ENCODE measurements around the gene FER. TPM values are rescaled to one million over a fixed set of nuclear protein-coding genes. Genes with fewer than 3 reads are reported as not detected.
"Not testable (repeated sequence)": the region's sequence is repeated elsewhere in the genome, so short reads cannot be mapped to it uniquely, and the experiment has no call there.

Gene FER
- total RNA-seq, 2 experiments from 2014 or later: 4.8 to 7.1 TPM

DNA sequence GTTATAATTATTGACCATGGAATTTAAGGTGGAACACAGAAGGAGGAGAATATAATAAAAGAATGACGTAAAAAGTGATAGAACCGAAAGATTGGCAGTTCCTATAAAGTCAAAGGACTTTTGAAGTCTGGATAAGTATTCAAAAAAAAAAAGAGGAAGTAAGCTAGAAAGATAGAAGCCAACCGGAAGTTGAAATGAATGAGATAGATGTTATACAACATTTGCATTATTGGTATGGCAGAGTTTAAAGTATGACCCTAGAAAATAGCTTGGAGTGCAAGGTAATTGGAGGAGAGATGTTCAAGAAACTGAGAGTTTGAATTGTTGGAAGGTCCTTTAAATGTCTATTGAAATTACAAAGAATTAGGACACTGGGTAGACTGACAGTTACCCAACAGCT lies 293.6 kb downstream of the FER start:
- no peak overlapping the region for H3K27ac Mint-ChIP-seq
- no peaks in the 10 kb centered on the region for H3K36me3 Mint-ChIP-seq (ENCODE audit: low read depth)
- CTCF ChIA-PET: no interaction called here
- H3K9me3 Mint-ChIP-seq: no peaks in the 10 kb centered on the region
- intact Hi-C loops (cut with micrococcal nuclease): no loop called here
- no peaks in the 10 kb centered on the region for H3K4me1 Mint-ChIP-seq (ENCODE audit: low read depth)
- DNase-seq: no peak
- no peak overlapping the region for H3K4me3 Mint-ChIP-seq
- no peaks in the 10 kb centered on the region for H3K27me3 Mint-ChIP-seq (ENCODE audit: low read depth)

DNA sequence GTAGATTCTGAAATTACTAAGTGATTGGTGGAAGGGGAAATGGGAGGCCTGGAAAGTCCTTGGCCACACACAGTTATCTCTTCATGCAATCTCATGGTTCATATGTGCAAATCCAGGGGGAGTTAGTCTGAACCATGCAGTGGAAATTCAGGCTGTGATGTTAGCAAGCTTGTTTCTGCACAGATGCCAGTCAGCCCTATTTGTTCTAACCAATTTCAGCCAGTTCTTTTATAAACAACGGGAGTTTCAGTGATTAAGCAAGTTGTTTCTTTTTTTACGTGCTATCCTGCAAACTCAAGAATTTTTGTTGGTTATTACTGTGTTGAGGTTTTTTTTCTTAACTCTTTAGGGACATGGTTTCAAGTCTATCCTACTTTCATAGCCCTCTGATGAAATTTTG lies 298.0 kb downstream of the FER start:
- Mint-ChIP-seq H3K27me3 (ENCODE audit: low read depth) (no peaks in the 10 kb centered on the region), H3K27ac (no peak overlapping the region), H3K36me3 (ENCODE audit: low read depth) (no peaks in the 10 kb centered on the region), H3K9me3 (no peaks in the 10 kb centered on the region), H3K4me1 (ENCODE audit: low read depth) (no peaks in the 10 kb centered on the region), H3K4me3 (no peak overlapping the region)
- CTCF ChIA-PET: no interaction called here
- no peak for DNase-seq
- intact Hi-C loops (cut with micrococcal nuclease): no loop called here

GRCh38 chr5:109049565-109049964 lies 301.9 kb downstream of the FER start:
- CTCF ChIA-PET: interaction anchor here (0.6 kb wide), 1 partner anchor 21 kb away, joined by 3 read pairs; no protein-coding TSS in a partner anchor
- no peak overlapping the region for H3K27ac Mint-ChIP-seq
- no peaks in the 10 kb centered on the region for H3K9me3 Mint-ChIP-seq
- H3K36me3 Mint-ChIP-seq (ENCODE audit: low read depth): peaks cover 16% of the 10 kb centered on the region
- no peak overlapping the region for H3K4me3 Mint-ChIP-seq
- no peak for DNase-seq
- intact Hi-C loops (cut with micrococcal nuclease): no loop called here
- no peaks in the 10 kb centered on the region for H3K27me3 Mint-ChIP-seq (ENCODE audit: low read depth)
- no peaks in the 10 kb centered on the region for H3K4me1 Mint-ChIP-seq (ENCODE audit: low read depth)

DNA sequence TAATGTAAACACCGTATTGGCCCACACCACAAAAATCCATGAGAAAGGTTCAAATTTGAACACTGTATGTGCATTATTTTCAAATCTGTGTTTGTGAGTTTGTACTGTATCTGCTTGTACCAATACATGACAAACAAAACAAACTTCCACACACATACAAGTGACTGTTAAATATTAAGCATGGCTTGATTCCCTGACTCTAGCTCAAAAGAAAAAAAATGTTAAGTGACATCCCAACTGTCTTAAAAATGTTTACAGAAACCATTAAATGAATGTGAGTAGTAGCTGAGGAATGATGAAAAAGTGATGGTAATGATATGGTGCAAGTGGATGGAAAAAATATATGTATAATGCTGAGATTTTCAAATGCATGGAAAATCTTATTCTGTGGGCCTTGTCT lies 302.6 kb downstream of the FER start:
- DNase-seq; H3K9me3 Mint-ChIP-seq; intact Hi-C loops (cut with micrococcal nuclease); CTCF ChIA-PET; H3K27me3 Mint-ChIP-seq (ENCODE audit: low read depth); H3K4me1 Mint-ChIP-seq (ENCODE audit: low read depth); H3K27ac Mint-ChIP-seq; H3K4me3 Mint-ChIP-seq: not testable (repeated sequence)
- peaks cover 16% of the 10 kb centered on the region for H3K36me3 Mint-ChIP-seq (ENCODE audit: low read depth)

DNA sequence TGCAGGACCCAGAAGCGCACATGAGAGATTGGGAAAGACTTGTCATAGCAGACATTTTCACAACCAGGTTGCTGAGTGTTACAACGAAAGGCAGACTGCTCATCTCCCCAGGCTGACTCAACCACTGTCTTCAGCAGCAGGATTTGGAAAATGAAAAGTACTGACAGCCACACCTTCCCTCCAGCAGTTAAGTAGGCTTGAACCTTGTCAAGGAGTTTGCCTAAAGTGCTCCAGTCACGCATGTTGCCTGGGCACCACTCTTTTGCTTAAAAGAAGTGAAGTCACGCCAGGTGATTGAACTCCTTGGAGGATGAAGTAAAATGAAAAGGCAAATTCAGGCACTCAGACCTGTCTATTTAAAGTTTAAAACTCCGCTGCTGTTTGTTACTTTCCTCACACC lies 304.5 kb downstream of the FER start:
- H3K4me1 Mint-ChIP-seq (ENCODE audit: low read depth); H3K27me3 Mint-ChIP-seq (ENCODE audit: low read depth); H3K9me3 Mint-ChIP-seq; H3K27ac Mint-ChIP-seq; CTCF ChIA-PET; H3K4me3 Mint-ChIP-seq; DNase-seq; intact Hi-C loops (cut with micrococcal nuclease): not testable (repeated sequence)
- peaks cover 16% of the 10 kb centered on the region for H3K36me3 Mint-ChIP-seq (ENCODE audit: low read depth)

DNA sequence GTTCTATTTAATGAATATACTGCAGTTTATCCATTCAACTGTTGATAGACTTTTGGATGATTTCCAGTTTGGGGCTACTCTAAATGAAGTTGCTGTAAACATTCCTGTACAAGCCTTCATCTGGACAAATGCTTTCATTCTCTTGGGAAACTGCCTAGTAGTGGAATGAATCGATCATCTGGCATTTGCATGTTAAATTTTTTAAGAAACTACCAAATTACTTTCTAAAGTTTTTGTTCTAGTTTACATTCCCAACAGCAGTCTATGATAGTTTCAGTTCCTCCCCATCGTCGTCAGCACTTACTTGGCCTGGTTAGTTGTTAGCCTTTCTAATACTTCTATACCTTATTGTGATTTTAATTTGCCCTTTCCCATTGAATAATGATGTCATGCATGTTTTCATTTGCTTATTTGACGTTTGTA lies 306.3 kb downstream of the FER start:
- H3K4me3 Mint-ChIP-seq: no peak overlapping the region
- no peaks in the 10 kb centered on the region for H3K9me3 Mint-ChIP-seq
- CTCF ChIA-PET: no interaction called here
- H3K27me3 Mint-ChIP-seq (ENCODE audit: low read depth): no peaks in the 10 kb centered on the region
- no peak overlapping the region for H3K27ac Mint-ChIP-seq
- peaks cover 16% of the 10 kb centered on the region for H3K36me3 Mint-ChIP-seq (ENCODE audit: low read depth)
- H3K4me1 Mint-ChIP-seq (ENCODE audit: low read depth): no peaks in the 10 kb centered on the region
- DNase-seq: no peak
- intact Hi-C loops (cut with micrococcal nuclease): no loop called here

DNA sequence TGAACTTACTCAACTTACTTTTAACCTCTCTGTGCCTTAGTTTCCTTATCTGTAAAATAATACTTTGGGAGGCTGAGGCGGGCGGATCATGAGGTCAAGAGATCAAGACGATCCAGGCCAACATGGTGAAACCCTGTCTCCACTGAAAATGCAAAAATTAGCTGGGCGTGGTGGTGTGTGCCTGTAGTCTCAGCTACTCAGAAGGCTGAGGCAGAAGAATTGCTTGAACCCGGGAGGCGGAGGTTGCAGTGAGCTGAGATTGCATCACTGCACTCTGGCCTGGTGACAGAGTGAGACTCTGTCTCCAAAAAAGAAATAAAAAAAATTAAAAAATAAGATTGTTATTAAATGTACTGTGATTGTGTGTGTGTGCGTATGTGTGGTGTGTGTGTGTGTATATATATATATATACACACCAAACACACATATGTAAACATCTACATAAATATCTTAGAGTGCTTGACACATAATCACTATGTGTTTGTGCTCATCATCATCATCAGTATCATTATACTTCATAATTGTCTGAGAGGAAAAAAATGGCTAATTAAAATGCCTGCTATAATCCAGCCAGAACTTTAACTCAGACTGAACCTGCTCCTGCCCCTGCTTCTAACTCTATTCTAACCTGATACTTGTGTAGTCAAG lies 312.8 kb downstream of the FER start:
- H3K36me3 Mint-ChIP-seq (ENCODE audit: low read depth): no peaks in the 10 kb centered on the region

GRCh38 chr5:109062664-109063063 lies 315.0 kb downstream of the FER start:
- Mint-ChIP-seq H3K9me3 (no peaks in the 10 kb centered on the region), H3K36me3 (ENCODE audit: low read depth) (no peaks in the 10 kb centered on the region), H3K27me3 (ENCODE audit: low read depth) (no peaks in the 10 kb centered on the region), H3K27ac (no peak overlapping the region), H3K4me1 (ENCODE audit: low read depth) (no peaks in the 10 kb centered on the region), H3K4me3 (no peak overlapping the region)
- no peak for DNase-seq
- intact Hi-C loops (cut with micrococcal nuclease): no loop called here
- CTCF ChIA-PET: no interaction called here

More for the DNA sequence above, 312.8 kb downstream of the FER start:
- Mint-ChIP-seq H3K4me3 (no peak overlapping the region), H3K27ac (no peak overlapping the region), H3K9me3 (no peaks in the 10 kb centered on the region), H3K4me1 (ENCODE audit: low read depth) (no peaks in the 10 kb centered on the region), H3K27me3 (ENCODE audit: low read depth) (no peaks in the 10 kb centered on the region)
- CTCF ChIA-PET: interaction anchor here (0.7 kb wide), 1 partner anchor 246 kb away, joined by 3 read pairs; no protein-coding TSS in a partner anchor
- intact Hi-C loops (cut with micrococcal nuclease): no loop called here
- DNase-seq: no peak

DNA sequence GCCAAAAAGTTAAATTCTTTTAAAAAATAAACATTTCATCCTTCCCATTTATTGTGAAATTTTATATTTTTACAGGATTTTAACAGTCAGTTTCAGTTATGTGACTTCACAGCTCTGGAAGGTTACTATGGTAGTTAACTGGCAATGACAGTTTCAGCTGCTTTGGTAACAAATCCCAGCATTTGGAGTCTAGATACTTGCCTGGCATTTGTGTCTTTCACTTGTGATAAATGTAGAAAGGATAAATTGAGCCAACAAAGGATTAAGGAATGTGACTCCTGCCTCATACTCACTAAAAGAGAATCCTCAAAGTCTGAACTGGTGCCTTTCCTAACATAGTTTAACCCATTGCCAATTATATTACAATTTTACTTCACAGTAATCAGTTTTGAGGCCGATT lies 315.5 kb downstream of the FER start:
- no peak for DNase-seq
- H3K36me3 Mint-ChIP-seq (ENCODE audit: low read depth): no peaks in the 10 kb centered on the region
- intact Hi-C loops (cut with micrococcal nuclease): no loop called here
- H3K4me1 Mint-ChIP-seq (ENCODE audit: low read depth): no peaks in the 10 kb centered on the region
- no peak overlapping the region for H3K27ac Mint-ChIP-seq
- H3K27me3 Mint-ChIP-seq (ENCODE audit: low read depth): no peaks in the 10 kb centered on the region
- CTCF ChIA-PET: no interaction called here
- no peak overlapping the region for H3K4me3 Mint-ChIP-seq
- H3K9me3 Mint-ChIP-seq: no peaks in the 10 kb centered on the region

DNA sequence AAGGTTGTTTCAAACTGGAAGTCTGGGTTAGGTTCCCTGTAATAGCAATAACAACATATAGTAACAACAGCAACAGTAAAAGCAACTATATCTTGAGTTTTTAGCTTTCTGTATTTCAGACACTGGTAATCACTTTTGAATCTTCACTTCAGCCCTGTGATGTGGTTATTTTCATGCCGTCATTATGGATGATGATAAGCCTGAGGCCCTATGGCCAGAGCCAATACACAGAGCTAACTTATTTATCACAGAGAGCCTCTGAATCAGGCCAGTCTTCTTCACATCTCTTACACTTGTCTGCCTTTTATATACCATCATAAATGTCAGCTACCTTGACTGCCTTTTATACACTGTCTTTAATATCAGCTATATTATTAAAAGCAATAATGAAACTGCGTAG lies 329.0 kb downstream of the FER start:
- Mint-ChIP-seq H3K36me3 (ENCODE audit: low read depth) (no peaks in the 10 kb centered on the region), H3K4me1 (ENCODE audit: low read depth) (no peaks in the 10 kb centered on the region), H3K27me3 (ENCODE audit: low read depth) (no peaks in the 10 kb centered on the region), H3K9me3 (no peaks in the 10 kb centered on the region), H3K27ac (no peak overlapping the region), H3K4me3 (no peak overlapping the region)
- no peak for DNase-seq
- CTCF ChIA-PET: no interaction called here
- intact Hi-C loops (cut with micrococcal nuclease): no loop called here

GRCh38 chr5:109078448-109078847 lies 330.8 kb downstream of the FER start:
- no peak for DNase-seq
- Mint-ChIP-seq H3K4me1 (ENCODE audit: low read depth) (no peaks in the 10 kb centered on the region), H3K27me3 (ENCODE audit: low read depth) (no peaks in the 10 kb centered on the region), H3K36me3 (ENCODE audit: low read depth) (no peaks in the 10 kb centered on the region), H3K9me3 (no peaks in the 10 kb centered on the region), H3K4me3 (no peak overlapping the region), H3K27ac (no peak overlapping the region)
- CTCF ChIA-PET: no interaction called here
- intact Hi-C loops (cut with micrococcal nuclease): no loop called here

GRCh38 chr5:109080481-109080880 lies 332.8 kb downstream of the FER start:
- Mint-ChIP-seq H3K27ac (no peak overlapping the region), H3K9me3 (no peaks in the 10 kb centered on the region), H3K4me3 (no peak overlapping the region), H3K27me3 (ENCODE audit: low read depth) (no peaks in the 10 kb centered on the region), H3K36me3 (ENCODE audit: low read depth) (no peaks in the 10 kb centered on the region), H3K4me1 (ENCODE audit: low read depth) (no peaks in the 10 kb centered on the region)
- CTCF ChIA-PET: no interaction called here
- no peak for DNase-seq
- intact Hi-C loops (cut with micrococcal nuclease): no loop called here

DNA sequence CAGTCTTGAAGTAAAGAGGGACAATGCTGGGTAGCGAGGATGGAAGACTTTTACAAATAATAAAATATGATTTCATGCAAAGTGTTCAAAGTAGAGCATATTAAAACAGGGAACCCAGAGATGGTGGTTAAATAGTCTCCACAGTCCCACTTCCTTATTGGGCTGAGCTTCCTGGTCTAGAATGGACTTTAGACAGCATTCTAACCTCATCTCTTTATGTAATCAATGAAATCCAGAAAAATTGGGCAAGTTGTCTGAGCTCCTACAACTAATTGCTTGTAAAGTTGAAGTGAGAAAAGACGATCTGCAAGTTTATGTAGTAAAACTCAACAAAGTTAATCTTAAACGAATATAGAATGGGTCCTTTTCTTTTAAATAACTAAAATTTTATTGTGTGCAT lies 333.2 kb downstream of the FER start:
- no peak overlapping the region for H3K4me3 Mint-ChIP-seq
- no peak overlapping the region for H3K27ac Mint-ChIP-seq
- no peak for DNase-seq
- intact Hi-C loops (cut with micrococcal nuclease): no loop called here
- H3K4me1 Mint-ChIP-seq (ENCODE audit: low read depth): no peaks in the 10 kb centered on the region
- no peaks in the 10 kb centered on the region for H3K9me3 Mint-ChIP-seq
- CTCF ChIA-PET: no interaction called here
- H3K27me3 Mint-ChIP-seq (ENCODE audit: low read depth): no peaks in the 10 kb centered on the region
- H3K36me3 Mint-ChIP-seq (ENCODE audit: low read depth): no peaks in the 10 kb centered on the region
